Activated CD4-positive, alpha-beta T cell treated with anti-CD3 and anti-CD28 coated beads, Interleukin-2, amount 10 ng/mL, durations not matched to agents 7 days and 5 days (primary cell): ENCODE data around the gene LTBP1. TPM values are rescaled to one million over a fixed set of nuclear protein-coding genes. Genes with fewer than 3 reads are reported as not detected.

Source experiments
- CTCF ChIA-PET: fragments of 350-600 bp; sonication (Branson Sonifier 250); formaldehyde crosslinking; loops from one replicate; lab custom pipeline; 2021; ENCODE audit warnings: antibody characterized with exemption; lab: Charles Lee
- POLR2A ChIA-PET: fragments of 350-600 bp; sonication (Branson Sonifier 250); formaldehyde crosslinking; loops from one replicate; lab custom pipeline; 2021; ENCODE audit warnings: antibody characterized with exemption; lab: Charles Lee
- DNase-seq: peaks from one replicate; pipeline ENCODE4 v3.0.0-alpha.2; 2020
- H3K27ac Mint-ChIP-seq: one replicate; pipeline ENCODE4 v1.8.0; 2021; ENCODE audit warnings: mild to moderate bottlenecking, moderate library complexity, mixed read lengths
- H3K27me3 Mint-ChIP-seq: one replicate; pipeline ENCODE4 v1.8.0; 2021; ENCODE audit warnings: mixed read lengths
- H3K36me3 Mint-ChIP-seq: one replicate; pipeline ENCODE4 v1.8.0; 2021; ENCODE audit warnings: low read depth, mixed read lengths
- H3K4me1 Mint-ChIP-seq: one replicate; pipeline ENCODE4 v1.8.0; 2021; ENCODE audit warnings: mixed read lengths
- H3K4me3 Mint-ChIP-seq: one replicate; pipeline ENCODE4 v1.8.0; 2021; ENCODE audit warnings: mild to moderate bottlenecking, moderate library complexity, mixed read lengths
- H3K9me3 Mint-ChIP-seq: one replicate; pipeline ENCODE4 v1.8.0; 2021; ENCODE audit warnings: mixed read lengths
- total RNA-seq, 2 experiments: library from RNA; stranded (reverse); gene quantifications; one replicate each; pipeline ENCODE4 v1.2.3, GENCODE V29; 2021

The LTBP1 gene
- total RNA-seq, 2 experiments from 2014 or later = 0.17 to 0.27 TPM

- no peaks in the 10 kb centered on the region for H3K36me3 Mint-ChIP-seq
- CTCF ChIA-PET = no interaction called here
- no peak for DNase-seq
- POLR2A ChIA-PET = no interaction called here
- H3K27me3 Mint-ChIP-seq = peaks cover 12% of the 10 kb centered on the region
- no peak overlapping the region for H3K27ac Mint-ChIP-seq
- H3K4me3 Mint-ChIP-seq = no peak overlapping the region
- H3K9me3 Mint-ChIP-seq = no peaks in the 10 kb centered on the region
- no peaks in the 10 kb centered on the region for H3K4me1 Mint-ChIP-seq
These were observed 6.3 kb upstream of the LTBP1 start for GRCh38 chr2:32940316-32940997.

- Mint-ChIP-seq H3K4me1 (no peaks in the 10 kb centered on the region), H3K4me3 (no peak overlapping the region), H3K27ac (no peak overlapping the region), H3K9me3 (no peaks in the 10 kb centered on the region), H3K27me3 (peaks cover 12% of the 10 kb centered on the region), H3K36me3 (no peaks in the 10 kb centered on the region)
- ChIA-PET CTCF (interaction anchor here (0.6 kb wide), 2 partner anchors 384 to 401 kb away, joined by 3 read pairs; no protein-coding TSS in a partner anchor), POLR2A (no interaction called here)
- no peak for DNase-seq
These were observed 4.6 kb upstream of the LTBP1 start for GRCh38 chr2:32941944-32942690.

GRCh38 chr2:32942793-32943485 lies 3.8 kb upstream of the LTBP1 start:
- DNase-seq = no peak
- H3K27me3 Mint-ChIP-seq = peaks cover 11% of the 10 kb centered on the region
- H3K9me3 Mint-ChIP-seq = no peaks in the 10 kb centered on the region
- no peaks in the 10 kb centered on the region for H3K36me3 Mint-ChIP-seq
- CTCF ChIA-PET = interaction anchor here (0.6 kb wide), 1 partner anchor 400 kb away, joined by 3 read pairs; no protein-coding TSS in a partner anchor
- POLR2A ChIA-PET = no interaction called here
- no peak overlapping the region for H3K27ac Mint-ChIP-seq
- H3K4me1 Mint-ChIP-seq = no peaks in the 10 kb centered on the region
- H3K4me3 Mint-ChIP-seq = no peak overlapping the region

- Mint-ChIP-seq H3K27me3 (peaks cover 21% of the 10 kb centered on the region), H3K4me3 (no peak overlapping the region), H3K9me3 (no peaks in the 10 kb centered on the region), H3K4me1 (peaks cover 3% of the 10 kb centered on the region), H3K36me3 (no peaks in the 10 kb centered on the region), H3K27ac (no peak overlapping the region)
- ChIA-PET POLR2A (no interaction called here), CTCF (no interaction called here)
- no peak for DNase-seq
These were observed 1.5 kb upstream of the LTBP1 start for GRCh38 chr2:32945286-32945685.

GRCh38 chr2:32947076-32947483 lies 327 bp downstream of the LTBP1 start:
- Mint-ChIP-seq H3K36me3 (no peaks in the 10 kb centered on the region), H3K4me3 (no peak overlapping the region), H3K9me3 (no peaks in the 10 kb centered on the region), H3K27ac (no peak overlapping the region), H3K4me1 (peaks cover 11% of the 10 kb centered on the region), H3K27me3 (peaks cover 31% of the 10 kb centered on the region)
- POLR2A ChIA-PET = no interaction called here
- CTCF ChIA-PET = interaction anchor here (0.6 kb wide), 2 partner anchors 454 to 652 kb away, joined by 3 read pairs; partner anchors contain the start of gene FAM98A
- no peak for DNase-seq

GRCh38 chr2:32947484-32948143 lies 861 bp downstream of the LTBP1 start:
- H3K27ac Mint-ChIP-seq = peak overlapping the region; percentile 64
- no peaks in the 10 kb centered on the region for H3K36me3 Mint-ChIP-seq
- peak overlapping the region; percentile 69 for H3K4me3 Mint-ChIP-seq
- DNase-seq = peak; percentile 46
- POLR2A ChIA-PET = no interaction called here
- no peaks in the 10 kb centered on the region for H3K9me3 Mint-ChIP-seq
- H3K27me3 Mint-ChIP-seq = peaks cover 34% of the 10 kb centered on the region
- H3K4me1 Mint-ChIP-seq = peaks cover 11% of the 10 kb centered on the region
- CTCF ChIA-PET = no interaction called here

GRCh38 chr2:32948266-32948665 lies 1.5 kb downstream of the LTBP1 start:
- peaks cover 11% of the 10 kb centered on the region for H3K4me1 Mint-ChIP-seq
- CTCF ChIA-PET = no interaction called here
- H3K9me3 Mint-ChIP-seq = no peaks in the 10 kb centered on the region
- no peaks in the 10 kb centered on the region for H3K36me3 Mint-ChIP-seq
- DNase-seq = no peak
- H3K27me3 Mint-ChIP-seq = peaks cover 36% of the 10 kb centered on the region
- H3K27ac Mint-ChIP-seq = no peak overlapping the region
- POLR2A ChIA-PET = no interaction called here
- peak overlapping the region; percentile 60 for H3K4me3 Mint-ChIP-seq

- CTCF ChIA-PET = interaction anchor here (0.6 kb wide), 1 partner anchor 21 kb away, joined by 3 read pairs; no protein-coding TSS in a partner anchor
- H3K4me3 Mint-ChIP-seq = no peak overlapping the region
- peaks cover 11% of the 10 kb centered on the region for H3K4me1 Mint-ChIP-seq
- no peaks in the 10 kb centered on the region for H3K9me3 Mint-ChIP-seq
- DNase-seq = no peak
- peaks cover 36% of the 10 kb centered on the region for H3K27me3 Mint-ChIP-seq
- H3K36me3 Mint-ChIP-seq = no peaks in the 10 kb centered on the region
- H3K27ac Mint-ChIP-seq = no peak overlapping the region
- POLR2A ChIA-PET = no interaction called here
These were observed 2.5 kb downstream of the LTBP1 start for GRCh38 chr2:32949260-32949659.

GRCh38 chr2:32951672-32952071 lies 4.9 kb downstream of the LTBP1 start:
- H3K36me3 Mint-ChIP-seq = no peaks in the 10 kb centered on the region
- H3K27me3 Mint-ChIP-seq = peaks cover 36% of the 10 kb centered on the region
- CTCF ChIA-PET = no interaction called here
- POLR2A ChIA-PET = no interaction called here
- H3K4me1 Mint-ChIP-seq = peaks cover 11% of the 10 kb centered on the region
- no peaks in the 10 kb centered on the region for H3K9me3 Mint-ChIP-seq
- no peak overlapping the region for H3K4me3 Mint-ChIP-seq
- DNase-seq = no peak
- no peak overlapping the region for H3K27ac Mint-ChIP-seq

GRCh38 chr2:32952761-32953476 lies 6.2 kb downstream of the LTBP1 start:
- ChIA-PET POLR2A (no interaction called here), CTCF (interaction anchor here (1.0 kb wide), 1 partner anchor 18 kb away, joined by 3 read pairs; no protein-coding TSS in a partner anchor)
- Mint-ChIP-seq H3K4me1 (peaks cover 11% of the 10 kb centered on the region), H3K27me3 (peaks cover 41% of the 10 kb centered on the region), H3K27ac (no peak overlapping the region), H3K9me3 (no peaks in the 10 kb centered on the region), H3K36me3 (no peaks in the 10 kb centered on the region), H3K4me3 (no peak overlapping the region)
- DNase-seq = no peak

- Mint-ChIP-seq H3K27ac (no peak overlapping the region), H3K4me1 (peaks cover 7% of the 10 kb centered on the region), H3K36me3 (no peaks in the 10 kb centered on the region), H3K4me3 (no peak overlapping the region), H3K27me3 (peaks cover 31% of the 10 kb centered on the region), H3K9me3 (no peaks in the 10 kb centered on the region)
- POLR2A ChIA-PET = no interaction called here
- CTCF ChIA-PET = interaction anchor here (1.0 kb wide), 1 partner anchor 19 kb away, joined by 3 read pairs; no protein-coding TSS in a partner anchor
- DNase-seq = no peak
These were observed 7.5 kb downstream of the LTBP1 start for GRCh38 chr2:32954206-32954605.

GRCh38 chr2:32958821-32959220 lies 12.1 kb downstream of the LTBP1 start:
- DNase-seq = no peak
- Mint-ChIP-seq H3K9me3 (no peaks in the 10 kb centered on the region), H3K4me3 (no peak overlapping the region), H3K27me3 (peaks cover 12% of the 10 kb centered on the region), H3K27ac (no peak overlapping the region), H3K4me1 (no peaks in the 10 kb centered on the region), H3K36me3 (no peaks in the 10 kb centered on the region)
- ChIA-PET POLR2A (no interaction called here), CTCF (interaction anchor here (0.6 kb wide), 1 partner anchor 485 kb away, joined by 3 read pairs; no protein-coding TSS in a partner anchor)
